Measurements from ENCODE around the gene POU3F2. TPM values are rescaled to one million over a fixed set of nuclear protein-coding genes. Genes with fewer than 3 reads are reported as not detected.

Gene POU3F2
- polyA plus RNA-seq, 1 donor, result 0.06 TPM

GRCh38 chr6:98821756-98822405 is 12.5 kb upstream of the POU3F2 start:
- H3K4me3 ChIP-seq (ENCODE audit: low read length), result no peak overlapping the region
- WGBS (ENCODE audit: insufficient coverage, low lambda C conversion rate), result 100% methylated on average over 1 of the region's 2 CpGs
- H3K27me3 ChIP-seq (ENCODE audit: control insufficient read depth, insufficient read depth, low read length), result peaks cover 61% of the 10 kb centered on the region
- H3K9me3 ChIP-seq (ENCODE audit: control insufficient read depth, low read depth, low read length), result peaks cover 4% of the 10 kb centered on the region
- no peak for DNase-seq
- H3K36me3 ChIP-seq (ENCODE audit: control insufficient read depth, insufficient read depth, low read length), result no peaks in the 10 kb centered on the region
- no peaks in the 10 kb centered on the region for H3K4me1 ChIP-seq (ENCODE audit: control insufficient read depth, insufficient read depth, low read length)
- no peak overlapping the region for H3K27ac ChIP-seq (ENCODE audit: low read length)

- DNase-seq, result no peak
- H3K9me3 ChIP-seq (ENCODE audit: control insufficient read depth, low read depth, low read length), result peaks cover 4% of the 10 kb centered on the region
- no peak overlapping the region for H3K4me3 ChIP-seq (ENCODE audit: low read length)
- WGBS (ENCODE audit: insufficient coverage, low lambda C conversion rate), result 0% methylated on average over 3 of the region's 12 CpGs
- H3K36me3 ChIP-seq (ENCODE audit: control insufficient read depth, insufficient read depth, low read length), result no peaks in the 10 kb centered on the region
- H3K4me1 ChIP-seq (ENCODE audit: control insufficient read depth, insufficient read depth, low read length), result no peaks in the 10 kb centered on the region
- peaks cover 75% of the 10 kb centered on the region for H3K27me3 ChIP-seq (ENCODE audit: control insufficient read depth, insufficient read depth, low read length)
- no peak overlapping the region for H3K27ac ChIP-seq (ENCODE audit: low read length)
These were observed 10.8 kb upstream of the POU3F2 start for GRCh38 chr6:98823428-98824161.

GRCh38 chr6:98824162-98824901 is 10.0 kb upstream of the POU3F2 start:
- no peaks in the 10 kb centered on the region for H3K4me1 ChIP-seq (ENCODE audit: control insufficient read depth, insufficient read depth, low read length)
- no peak overlapping the region for H3K4me3 ChIP-seq (ENCODE audit: low read length)
- WGBS (ENCODE audit: insufficient coverage, low lambda C conversion rate), result no CpG with 5 or more reads among the region's 44 CpGs

GRCh38 chr6:98824902-98825599 is 9.3 kb upstream of the POU3F2 start:
- Histone ChIP-seq H3K36me3 (ENCODE audit: control insufficient read depth, insufficient read depth, low read length) (no peaks in the 10 kb centered on the region), H3K27ac (ENCODE audit: low read length) (no peak overlapping the region), H3K4me3 (ENCODE audit: low read length) (no peak overlapping the region), H3K4me1 (ENCODE audit: control insufficient read depth, insufficient read depth, low read length) (no peaks in the 10 kb centered on the region), H3K9me3 (ENCODE audit: control insufficient read depth, low read depth, low read length) (peaks cover 4% of the 10 kb centered on the region), H3K27me3 (ENCODE audit: control insufficient read depth, insufficient read depth, low read length) (peaks cover 86% of the 10 kb centered on the region)
- no CpG with 5 or more reads among the region's 32 CpGs for WGBS (ENCODE audit: insufficient coverage, low lambda C conversion rate)
- DNase-seq, result no peak

More at GRCh38 chr6:98824162-98824901, 10.0 kb upstream of the POU3F2 start:
- DNase-seq, result no peak
- Histone ChIP-seq H3K27me3 (ENCODE audit: control insufficient read depth, insufficient read depth, low read length) (peaks cover 82% of the 10 kb centered on the region), H3K36me3 (ENCODE audit: control insufficient read depth, insufficient read depth, low read length) (no peaks in the 10 kb centered on the region), H3K27ac (ENCODE audit: low read length) (no peak overlapping the region), H3K9me3 (ENCODE audit: control insufficient read depth, low read depth, low read length) (peaks cover 4% of the 10 kb centered on the region)

GRCh38 chr6:98825600-98826230 is 8.7 kb upstream of the POU3F2 start:
- Histone ChIP-seq H3K27ac (ENCODE audit: low read length) (no peak overlapping the region), H3K36me3 (ENCODE audit: control insufficient read depth, insufficient read depth, low read length) (no peaks in the 10 kb centered on the region), H3K27me3 (ENCODE audit: control insufficient read depth, insufficient read depth, low read length) (peaks cover 92% of the 10 kb centered on the region), H3K4me1 (ENCODE audit: control insufficient read depth, insufficient read depth, low read length) (no peaks in the 10 kb centered on the region), H3K9me3 (ENCODE audit: control insufficient read depth, low read depth, low read length) (peaks cover 4% of the 10 kb centered on the region), H3K4me3 (ENCODE audit: low read length) (no peak overlapping the region)
- 0% methylated on average over 1 of the region's 19 CpGs for WGBS (ENCODE audit: insufficient coverage, low lambda C conversion rate)
- no peak for DNase-seq

GRCh38 chr6:98827295-98828159 is 6.8 kb upstream of the POU3F2 start:
- Histone ChIP-seq H3K4me3 (ENCODE audit: low read length) (no peak overlapping the region), H3K4me1 (ENCODE audit: control insufficient read depth, insufficient read depth, low read length) (peaks cover 8% of the 10 kb centered on the region), H3K9me3 (ENCODE audit: control insufficient read depth, low read depth, low read length) (peaks cover 10% of the 10 kb centered on the region), H3K36me3 (ENCODE audit: control insufficient read depth, insufficient read depth, low read length) (no peaks in the 10 kb centered on the region), H3K27ac (ENCODE audit: low read length) (no peak overlapping the region), H3K27me3 (ENCODE audit: control insufficient read depth, insufficient read depth, low read length) (peaks cover 92% of the 10 kb centered on the region)
- no CpG with 5 or more reads among the region's 44 CpGs for WGBS (ENCODE audit: insufficient coverage, low lambda C conversion rate)
- no peak for DNase-seq

- WGBS (ENCODE audit: insufficient coverage, low lambda C conversion rate), result 0% methylated on average over 2 of the region's 12 CpGs
- H3K4me3 ChIP-seq (ENCODE audit: low read length), result no peak overlapping the region
- H3K27me3 ChIP-seq (ENCODE audit: control insufficient read depth, insufficient read depth, low read length), result peaks cover 96% of the 10 kb centered on the region
- no peak overlapping the region for H3K27ac ChIP-seq (ENCODE audit: low read length)
- no peaks in the 10 kb centered on the region for H3K36me3 ChIP-seq (ENCODE audit: control insufficient read depth, insufficient read depth, low read length)
- no peak for DNase-seq
- peaks cover 15% of the 10 kb centered on the region for H3K4me1 ChIP-seq (ENCODE audit: control insufficient read depth, insufficient read depth, low read length)
- peaks cover 10% of the 10 kb centered on the region for H3K9me3 ChIP-seq (ENCODE audit: control insufficient read depth, low read depth, low read length)
These were observed 6.1 kb upstream of the POU3F2 start for GRCh38 chr6:98828211-98828788.

- Histone ChIP-seq H3K9me3 (ENCODE audit: control insufficient read depth, low read depth, low read length) (peaks cover 10% of the 10 kb centered on the region), H3K27me3 (ENCODE audit: control insufficient read depth, insufficient read depth, low read length) (peaks cover 96% of the 10 kb centered on the region), H3K4me1 (ENCODE audit: control insufficient read depth, insufficient read depth, low read length) (peaks cover 16% of the 10 kb centered on the region), H3K36me3 (ENCODE audit: control insufficient read depth, insufficient read depth, low read length) (no peaks in the 10 kb centered on the region), H3K27ac (ENCODE audit: low read length) (no peak overlapping the region), H3K4me3 (ENCODE audit: low read length) (no peak overlapping the region)
- no peak for DNase-seq
- WGBS (ENCODE audit: insufficient coverage, low lambda C conversion rate), result no CpG with 5 or more reads among the region's 14 CpGs
These were observed 5.4 kb upstream of the POU3F2 start for GRCh38 chr6:98828941-98829411.

DNA sequence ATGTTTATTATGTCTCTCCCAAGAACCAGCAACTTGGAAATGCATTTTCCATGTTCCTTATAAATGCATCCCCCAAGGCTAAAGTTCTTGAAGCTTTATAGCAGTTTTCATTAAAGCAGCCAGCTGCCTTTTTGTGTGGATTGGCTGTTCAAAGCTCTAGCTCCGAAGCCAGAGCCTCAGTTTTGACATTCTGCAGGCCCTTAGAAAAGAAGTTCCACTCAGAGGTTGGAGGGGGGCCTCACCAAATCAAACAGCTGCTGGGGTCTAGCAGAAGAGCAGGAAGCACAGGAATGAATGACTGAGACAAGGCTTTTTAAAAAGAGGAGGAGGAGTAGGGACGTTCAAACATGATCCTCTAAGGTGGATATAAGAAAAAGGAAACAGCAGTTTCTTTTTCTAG is 4.2 kb upstream of the POU3F2 start:
- Histone ChIP-seq H3K9me3 (ENCODE audit: control insufficient read depth, low read depth, low read length) (peaks cover 9% of the 10 kb centered on the region), H3K27ac (ENCODE audit: low read length) (no peak overlapping the region), H3K27me3 (ENCODE audit: control insufficient read depth, insufficient read depth, low read length) (peaks cover 96% of the 10 kb centered on the region), H3K4me3 (ENCODE audit: low read length) (no peak overlapping the region), H3K4me1 (ENCODE audit: control insufficient read depth, insufficient read depth, low read length) (peaks cover 18% of the 10 kb centered on the region), H3K36me3 (ENCODE audit: control insufficient read depth, insufficient read depth, low read length) (no peaks in the 10 kb centered on the region)
- 17% methylated on average over 1 of the region's 2 CpGs for WGBS (ENCODE audit: insufficient coverage, low lambda C conversion rate)
- DNase-seq, result no peak
